ENCODE results near the gene ERG.

The ERG gene

DNA sequence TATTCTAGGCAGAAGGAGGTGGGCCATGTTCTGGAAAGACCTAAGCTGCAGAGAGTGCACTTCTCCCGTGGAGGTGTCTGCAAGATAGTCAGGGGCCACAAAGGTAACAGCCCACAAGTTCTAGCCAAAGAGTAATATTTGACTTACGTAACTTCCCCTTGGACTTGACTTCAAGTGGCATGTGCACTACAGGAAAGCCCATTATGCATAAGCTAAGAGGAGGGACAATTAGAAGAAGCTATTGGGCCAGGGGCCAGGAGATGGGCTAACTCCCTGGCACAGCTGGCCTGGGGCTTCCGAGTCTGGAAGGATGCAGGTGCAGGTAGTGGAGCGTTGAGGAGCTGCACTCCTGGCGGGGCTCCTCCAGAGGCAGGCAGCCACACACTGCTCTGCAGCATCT, 58.3 kb downstream of the ERG start:
- Mint-ChIP-seq H3K9me3 (no peaks in the 10 kb centered on the region), H3K4me3 (no peak overlapping the region), H3K27me3 (no peaks in the 10 kb centered on the region), H3K27ac (no peak overlapping the region), H3K4me1 (no peaks in the 10 kb centered on the region)
- DNase-seq (no peak), ATAC-seq (no peak)

DNA sequence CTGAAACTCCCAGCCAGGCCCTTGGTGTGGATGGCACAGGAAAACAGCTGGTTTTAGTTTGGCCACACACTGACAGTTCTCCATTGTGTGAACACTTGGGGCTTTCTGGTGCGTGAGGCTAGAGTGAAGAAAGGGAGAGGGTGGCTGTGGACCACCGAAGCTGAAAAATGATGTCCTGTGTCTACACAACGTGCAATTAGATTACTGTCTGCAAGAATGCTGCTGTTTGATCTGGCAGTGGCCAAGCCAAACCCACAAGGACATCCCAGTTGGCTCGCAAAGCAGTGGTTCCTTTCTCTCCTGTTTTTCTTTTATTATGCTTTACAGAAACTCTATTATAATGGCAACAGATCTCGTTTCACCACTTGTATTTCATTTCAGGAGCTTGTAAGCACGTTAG, 58.9 kb downstream of the ERG start:
- Mint-ChIP-seq H3K27me3 (no peaks in the 10 kb centered on the region), H3K4me3 (no peak overlapping the region), H3K4me1 (no peaks in the 10 kb centered on the region), H3K27ac (no peak overlapping the region), H3K9me3 (no peaks in the 10 kb centered on the region)
- DNase-seq, result no peak
- ATAC-seq, result no peak

DNA sequence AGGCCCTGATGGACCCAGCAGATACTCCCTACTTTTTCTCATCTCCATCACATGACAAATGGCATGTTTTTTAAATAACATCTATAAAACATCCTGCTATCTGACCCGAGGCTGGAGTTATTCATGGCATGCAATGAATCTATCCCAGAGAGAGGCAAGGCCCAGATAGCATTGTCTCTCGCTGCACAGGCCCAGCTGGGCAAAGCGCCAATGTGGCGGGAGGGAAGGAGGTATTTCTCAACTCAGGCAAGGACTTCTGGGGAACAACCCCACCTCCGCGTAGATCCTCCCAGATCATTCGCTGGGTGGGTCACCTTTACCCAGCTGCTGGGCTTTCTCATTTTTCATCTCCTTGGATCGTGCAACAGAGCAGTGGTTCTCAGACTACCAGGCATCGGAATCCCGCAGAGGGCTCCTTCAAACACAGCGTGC, 59.8 kb downstream of the ERG start:
- ATAC-seq (no peak), DNase-seq (no peak)
- H3K27ac Mint-ChIP-seq, result no peak overlapping the region
- H3K27me3 Mint-ChIP-seq, result no peaks in the 10 kb centered on the region
- H3K4me3 Mint-ChIP-seq, result no peak overlapping the region
- no peaks in the 10 kb centered on the region for H3K4me1 Mint-ChIP-seq
- no peaks in the 10 kb centered on the region for H3K9me3 Mint-ChIP-seq

DNA sequence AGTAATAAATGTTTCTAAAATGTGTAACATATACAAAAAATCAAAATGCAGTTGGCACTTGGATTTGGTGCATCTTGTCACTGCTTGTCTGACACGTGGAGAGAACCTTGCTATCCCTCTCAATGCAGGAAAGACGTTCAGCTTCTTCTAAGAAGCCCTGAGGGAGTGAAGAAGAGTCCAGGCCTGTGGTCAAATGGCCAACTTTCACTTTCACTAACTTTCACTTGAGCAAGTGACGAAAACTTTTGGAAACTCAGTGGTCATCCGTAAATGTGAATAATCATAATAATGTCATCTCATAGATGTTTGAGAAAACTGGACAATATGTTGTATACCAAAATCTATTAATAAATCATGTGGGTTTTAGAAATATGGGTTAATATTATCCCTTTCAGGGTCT, 61.9 kb downstream of the ERG start:
- ATAC-seq, result no peak
- H3K4me3 Mint-ChIP-seq, result no peak overlapping the region
- no peak overlapping the region for H3K27ac Mint-ChIP-seq
- no peak for DNase-seq
- no peaks in the 10 kb centered on the region for H3K27me3 Mint-ChIP-seq
- no peaks in the 10 kb centered on the region for H3K4me1 Mint-ChIP-seq
- no peaks in the 10 kb centered on the region for H3K9me3 Mint-ChIP-seq

DNA sequence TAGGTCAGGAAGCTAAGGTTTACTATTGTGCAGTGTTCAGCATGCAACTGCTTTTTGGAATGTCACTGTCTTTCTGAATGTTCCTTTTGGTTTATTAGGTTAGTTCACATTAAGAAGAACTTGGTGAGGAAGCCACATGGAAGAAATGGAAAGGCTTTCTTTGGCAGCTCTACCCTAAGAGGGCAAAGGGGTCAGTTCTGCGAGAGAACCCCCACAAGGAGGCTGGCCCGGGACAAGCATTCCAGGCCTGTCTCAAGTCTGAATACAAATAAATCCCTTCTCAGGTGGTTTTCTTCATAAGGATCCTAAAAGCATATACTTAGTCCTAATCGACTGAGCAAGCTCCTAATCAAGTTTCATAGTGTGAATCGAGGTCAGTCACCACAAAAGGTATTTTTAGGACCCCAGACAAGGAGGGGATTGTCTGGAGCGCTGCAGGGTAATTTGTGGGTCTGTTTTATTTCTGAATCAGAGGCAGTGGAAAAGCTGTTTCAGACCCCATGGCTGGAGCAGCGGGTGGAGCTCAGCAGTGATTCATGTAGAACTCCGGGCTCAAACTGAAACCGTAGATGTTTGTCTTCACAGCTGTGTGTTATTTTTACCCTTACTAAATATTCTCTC, 63.3 kb downstream of the ERG start:
- Mint-ChIP-seq H3K4me3 (no peak overlapping the region), H3K27me3 (no peaks in the 10 kb centered on the region), H3K4me1 (no peaks in the 10 kb centered on the region), H3K9me3 (peaks cover 5 to 7% of the 10 kb centered on the region in 2 donors), H3K27ac (no peak overlapping the region)
- DNase-seq (no peak), ATAC-seq (no peak)

DNA sequence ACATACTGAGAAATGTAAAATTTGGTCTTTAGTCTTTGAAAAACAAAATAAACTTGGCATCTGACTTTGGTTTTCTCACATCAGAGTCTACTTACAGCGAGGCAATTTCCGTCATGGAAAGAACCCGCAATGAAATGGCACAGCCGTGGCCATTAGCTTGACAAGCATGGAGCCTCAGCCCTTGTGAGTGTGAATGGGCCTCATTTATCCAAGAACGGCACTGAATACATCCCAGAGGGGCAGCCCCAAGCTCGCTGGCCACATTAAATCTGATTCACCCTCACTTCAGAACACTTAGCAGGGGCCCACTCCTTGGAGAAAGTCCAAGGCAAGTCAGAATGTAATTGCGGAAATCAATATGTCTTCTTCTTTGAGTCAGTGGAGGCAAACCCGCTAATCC, 64.8 kb downstream of the ERG start:
- H3K27me3 Mint-ChIP-seq, result no peaks in the 10 kb centered on the region
- no peak for ATAC-seq
- H3K4me3 Mint-ChIP-seq, result no peak overlapping the region
- DNase-seq, result no peak
- peaks cover 5 to 7% of the 10 kb centered on the region in 2 donors for H3K9me3 Mint-ChIP-seq
- no peak overlapping the region for H3K27ac Mint-ChIP-seq
- H3K4me1 Mint-ChIP-seq, result no peaks in the 10 kb centered on the region

DNA sequence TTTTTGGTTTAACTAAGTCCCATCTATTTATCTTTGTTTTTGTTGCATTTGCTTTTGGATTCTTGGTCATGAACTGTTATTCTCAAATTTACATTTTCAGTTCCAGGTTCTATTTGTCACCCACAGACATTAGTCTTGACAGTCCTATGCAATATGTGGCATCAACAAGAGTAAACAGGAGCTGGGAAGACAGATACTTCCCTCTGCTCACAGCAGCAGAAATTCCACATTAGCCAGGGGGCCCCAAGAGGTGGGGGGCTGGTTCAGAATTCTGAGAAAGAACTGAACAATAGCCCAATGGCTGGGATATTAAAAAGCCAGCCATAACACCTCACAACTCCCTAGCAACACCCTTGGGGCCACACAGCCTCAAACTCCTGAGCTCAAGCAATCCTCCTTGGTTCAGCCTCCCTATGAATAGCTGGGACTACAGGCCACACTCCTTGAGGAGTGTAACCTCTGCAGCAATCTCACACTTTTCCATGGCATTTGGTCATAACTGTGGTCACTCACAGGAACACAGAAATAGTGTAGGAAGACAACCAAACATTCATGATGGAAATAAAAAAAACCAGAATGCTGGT, 67.8 kb downstream of the ERG start:
- Mint-ChIP-seq H3K27me3 (no peaks in the 10 kb centered on the region), H3K9me3 (peaks cover 5 to 7% of the 10 kb centered on the region in 2 donors), H3K27ac (no peak overlapping the region), H3K4me1 (no peaks in the 10 kb centered on the region), H3K4me3 (no peak overlapping the region)
- DNase-seq (no peak), ATAC-seq (no peak)

DNA sequence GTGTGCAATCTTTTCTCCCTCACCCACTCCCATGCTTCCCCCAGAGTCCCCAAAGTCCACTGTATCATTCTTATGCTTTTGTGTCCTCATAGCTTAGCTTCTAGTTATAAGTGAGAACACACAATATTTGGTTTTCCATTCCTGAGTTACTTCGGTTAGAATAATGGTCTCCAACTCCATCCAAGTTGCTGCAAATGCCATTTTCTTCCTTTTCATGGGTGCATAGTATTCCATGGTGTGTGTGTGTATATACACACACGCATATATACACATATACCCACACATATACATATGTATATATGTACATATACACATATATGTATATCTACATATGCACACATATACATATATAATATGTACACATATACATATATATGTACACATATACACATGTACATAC, 69.3 kb downstream of the ERG start:
- no peak overlapping the region for H3K4me3 Mint-ChIP-seq
- H3K9me3 Mint-ChIP-seq, result peaks cover 5 to 7% of the 10 kb centered on the region in 2 donors
- H3K27ac Mint-ChIP-seq, result no peak overlapping the region
- peaks cover 10% of the 10 kb centered on the region for H3K27me3 Mint-ChIP-seq
- no peak for ATAC-seq
- no peak for DNase-seq
- H3K4me1 Mint-ChIP-seq, result no peaks in the 10 kb centered on the region

DNA sequence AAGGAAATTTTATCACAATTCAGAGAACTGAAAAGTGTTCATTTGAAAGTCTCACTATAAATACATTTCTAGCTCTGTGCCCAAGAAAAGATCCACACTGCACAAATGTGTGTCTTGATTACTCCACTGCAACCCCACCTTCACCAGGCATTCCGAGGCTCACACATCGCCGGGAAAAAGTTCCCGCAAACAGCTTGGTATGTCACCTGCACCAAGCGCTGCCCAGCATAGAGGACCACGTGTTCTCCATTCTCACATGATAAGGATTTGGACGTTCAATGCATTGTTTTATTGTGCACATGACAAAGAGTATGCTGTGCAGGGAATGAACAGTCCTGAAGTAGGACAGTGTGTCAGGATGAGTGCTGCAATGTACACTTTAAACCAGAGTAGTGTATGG, 70.1 kb downstream of the ERG start:
- DNase-seq (no peak), ATAC-seq (no peak)
- Mint-ChIP-seq H3K27me3 (peaks cover 10% of the 10 kb centered on the region), H3K4me3 (no peak overlapping the region), H3K9me3 (peaks cover 5 to 7% of the 10 kb centered on the region in 2 donors), H3K4me1 (no peaks in the 10 kb centered on the region), H3K27ac (no peak overlapping the region)

DNA sequence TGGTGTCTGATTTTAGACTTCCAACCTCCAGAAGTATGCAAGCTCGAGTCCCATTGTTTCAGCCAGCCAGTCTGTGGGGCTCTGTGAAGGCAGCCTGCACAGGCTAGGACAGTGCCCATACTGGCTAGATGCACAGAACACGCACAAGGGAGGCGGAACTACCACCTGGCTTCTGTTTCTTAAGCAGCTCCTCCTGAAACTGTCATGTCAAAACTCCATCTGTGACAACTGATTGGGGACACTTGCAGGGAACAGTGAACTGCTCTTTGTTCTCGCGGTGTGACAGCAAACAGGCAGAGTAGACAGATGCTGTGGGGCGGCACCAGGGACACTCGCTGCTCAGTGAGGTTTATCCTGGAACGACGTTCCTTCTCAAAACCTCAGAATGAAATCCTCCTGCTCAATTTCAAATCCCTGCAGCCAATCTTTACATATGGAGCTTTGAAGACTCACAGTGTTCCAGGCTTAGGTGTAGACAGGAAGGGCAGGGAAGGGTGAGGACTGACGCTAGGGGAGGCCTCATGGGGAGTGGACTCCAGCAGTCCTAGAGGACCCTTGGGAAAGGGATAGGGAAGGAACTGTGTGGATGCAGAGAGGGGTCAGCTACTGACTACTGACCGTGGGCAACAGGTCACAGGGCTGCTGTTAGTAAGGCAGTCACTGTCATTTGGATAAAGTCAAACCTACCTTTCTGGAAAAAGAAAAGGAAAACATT, 73.8 kb downstream of the ERG start:
- Mint-ChIP-seq H3K9me3 (no peaks in the 10 kb centered on the region), H3K4me1 (no peaks in the 10 kb centered on the region), H3K27me3 (peaks cover 10% of the 10 kb centered on the region), H3K4me3 (no peak overlapping the region), H3K27ac (no peak overlapping the region)
- no peak for ATAC-seq
- no peak for DNase-seq

DNA sequence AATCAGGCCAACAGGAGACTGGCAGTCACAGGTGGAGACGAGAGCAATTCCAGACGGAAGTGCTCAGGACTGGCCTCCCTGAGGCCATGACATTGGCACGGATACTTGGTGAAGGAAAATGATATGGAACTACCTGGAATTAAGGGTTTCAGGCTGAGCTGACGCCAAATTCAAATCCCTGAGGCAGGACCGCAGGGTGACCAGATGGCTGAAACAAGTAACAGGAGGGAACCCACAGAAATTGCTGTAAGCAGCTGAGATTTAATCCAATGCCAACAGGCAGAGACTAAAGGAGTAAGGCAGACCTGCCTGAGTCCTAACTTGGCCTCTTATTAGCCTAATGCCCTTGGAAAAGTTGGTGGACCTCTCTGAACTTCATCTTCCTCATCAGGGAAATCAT, 76.2 kb downstream of the ERG start:
- DNase-seq (no peak), ATAC-seq (no peak)
- Mint-ChIP-seq H3K27me3 (peaks cover 10% of the 10 kb centered on the region), H3K4me1 (no peaks in the 10 kb centered on the region), H3K9me3 (no peaks in the 10 kb centered on the region), H3K27ac (no peak overlapping the region), H3K4me3 (no peak overlapping the region)

DNA sequence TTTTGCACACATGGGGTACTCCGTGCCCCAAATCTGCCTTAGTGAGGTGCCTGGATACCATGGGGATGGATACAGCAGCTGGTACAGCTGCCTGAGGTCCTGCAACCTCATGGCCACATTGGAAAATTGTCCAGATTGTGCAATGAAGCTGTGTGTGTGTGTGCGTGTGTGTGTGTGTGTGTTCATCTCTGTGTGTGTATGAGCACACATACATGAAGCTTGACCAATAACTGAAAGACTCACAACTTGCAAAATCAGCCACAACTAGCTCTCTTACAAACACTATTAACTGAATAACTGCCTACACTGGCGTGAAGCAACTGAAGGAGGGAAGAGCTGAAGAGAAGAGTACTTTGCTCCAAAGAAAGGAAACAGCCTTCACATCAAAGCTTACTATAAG, 78.1 kb downstream of the ERG start:
- no peaks in the 10 kb centered on the region for H3K9me3 Mint-ChIP-seq
- H3K27ac Mint-ChIP-seq, result no peak overlapping the region
- H3K27me3 Mint-ChIP-seq, result peaks cover 8% of the 10 kb centered on the region
- no peaks in the 10 kb centered on the region for H3K4me1 Mint-ChIP-seq
- no peak for DNase-seq
- ATAC-seq, result no peak
- H3K4me3 Mint-ChIP-seq, result no peak overlapping the region

DNA sequence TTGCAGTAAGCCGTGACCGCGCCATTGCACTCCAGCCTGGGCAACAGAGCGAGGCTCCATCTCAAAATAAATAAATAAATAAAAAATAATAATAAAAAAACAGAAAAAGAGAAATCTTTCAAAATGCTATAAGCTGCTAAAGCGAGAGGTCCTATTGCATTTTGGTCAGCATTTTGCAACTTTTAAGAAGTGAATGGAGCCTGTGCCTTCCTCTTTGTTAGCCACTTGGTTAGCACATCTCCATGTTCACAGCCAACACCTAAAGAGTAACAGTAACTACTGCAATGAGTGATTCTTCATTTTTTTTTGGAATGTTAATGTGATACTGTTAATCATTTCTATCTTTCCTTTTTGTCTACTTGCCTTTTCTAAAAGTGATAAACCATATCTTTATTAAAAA, 80.6 kb downstream of the ERG start:
- Mint-ChIP-seq H3K9me3 (no peaks in the 10 kb centered on the region), H3K4me1 (no peaks in the 10 kb centered on the region), H3K27ac (no peak overlapping the region), H3K4me3 (no peak overlapping the region), H3K27me3 (peaks cover 11% of the 10 kb centered on the region)
- ATAC-seq (no peak), DNase-seq (no peak)

DNA sequence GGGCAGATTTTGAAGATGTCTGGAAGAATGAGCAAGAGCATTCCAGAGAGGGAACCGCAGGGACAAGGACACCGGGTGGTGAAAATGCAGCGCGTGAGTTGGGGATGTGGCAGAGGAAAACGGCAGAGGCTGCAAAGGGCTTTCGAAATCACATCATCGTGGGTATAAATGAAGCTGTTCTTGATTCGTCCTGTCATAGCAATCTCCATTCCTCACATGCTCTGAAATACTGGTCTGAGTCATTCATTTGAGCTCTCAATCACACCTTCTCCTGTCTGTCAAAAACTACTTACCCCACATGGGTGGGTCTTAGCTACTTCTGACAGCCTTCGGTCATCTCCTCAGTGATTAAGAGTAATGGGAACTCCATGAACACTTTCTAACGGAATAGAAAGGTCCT, 81.5 kb downstream of the ERG start:
- DNase-seq, result no peak
- no peak for ATAC-seq
- no peak overlapping the region for H3K27ac Mint-ChIP-seq
- H3K9me3 Mint-ChIP-seq, result no peaks in the 10 kb centered on the region
- H3K4me1 Mint-ChIP-seq, result no peaks in the 10 kb centered on the region
- H3K4me3 Mint-ChIP-seq, result no peak overlapping the region
- H3K27me3 Mint-ChIP-seq, result peaks cover 11% of the 10 kb centered on the region

DNA sequence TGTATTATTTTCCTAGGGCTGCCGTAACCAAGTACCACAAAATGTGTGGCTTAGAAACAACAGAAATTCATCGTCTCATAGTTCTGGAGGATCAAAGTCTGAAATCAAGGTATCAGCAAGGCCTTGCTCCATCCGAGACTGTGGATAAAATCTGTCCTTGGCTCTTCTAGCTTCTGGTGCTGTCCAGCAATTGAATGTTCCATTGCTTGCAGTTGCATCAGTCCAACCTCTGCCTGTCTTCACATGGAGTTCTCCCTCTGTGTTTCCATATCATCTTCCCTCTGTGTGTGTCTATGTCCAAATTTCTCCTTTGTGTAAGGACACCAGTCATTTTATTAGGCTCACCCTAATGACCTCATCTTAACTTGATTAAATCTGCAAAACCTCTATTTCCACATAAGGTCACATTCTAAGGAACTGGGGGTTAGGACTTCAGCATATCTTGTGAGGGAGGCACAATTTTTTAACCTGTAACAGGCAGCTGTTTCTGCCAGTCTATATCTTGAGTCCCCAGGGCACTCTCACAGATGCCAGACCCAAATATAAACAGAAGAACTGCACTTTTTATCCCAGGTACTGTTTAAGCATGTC, 84.2 kb downstream of the ERG start:
- Mint-ChIP-seq H3K9me3 (no peaks in the 10 kb centered on the region), H3K4me3 (no peak overlapping the region), H3K4me1 (no peaks in the 10 kb centered on the region), H3K27ac (no peak overlapping the region), H3K27me3 (peaks cover 11% of the 10 kb centered on the region)
- DNase-seq, result no peak
- ATAC-seq, result no peak

DNA sequence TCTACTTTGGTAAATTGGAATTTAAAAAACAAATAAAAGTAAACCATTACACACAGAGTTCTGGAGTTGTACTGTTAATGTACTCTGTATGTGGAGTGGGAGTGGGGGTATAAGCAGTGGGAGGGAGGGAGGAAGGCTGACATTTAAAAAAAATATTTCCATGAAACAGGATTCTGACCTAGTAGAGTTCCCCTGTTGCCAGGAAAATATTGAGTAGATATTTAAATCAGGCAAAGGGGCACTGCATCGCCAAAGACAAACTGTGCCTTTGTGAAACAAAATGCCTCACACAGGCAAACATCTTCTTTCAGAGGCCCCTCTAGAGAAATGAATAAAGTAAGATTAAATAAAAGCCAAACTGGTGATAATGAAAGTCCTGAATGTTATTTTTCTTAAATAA, 87.8 kb downstream of the ERG start:
- DNase-seq (no peak), ATAC-seq (no peak)
- Mint-ChIP-seq H3K27me3 (peaks cover 20% of the 10 kb centered on the region), H3K4me1 (no peaks in the 10 kb centered on the region), H3K4me3 (no peak overlapping the region), H3K27ac (no peak overlapping the region), H3K9me3 (peaks cover 0 to 9% of the 10 kb centered on the region in 2 donors)
